Glutamatergic neuron (in vitro differentiated cells): ENCODE results near the gene PLCL1. TPM values are rescaled to one million over a fixed set of nuclear protein-coding genes. Genes with fewer than 3 reads are reported as not detected.

ENCODE experiments used
- total RNA-seq: library from RNA; stranded (reverse); fragmentation: NEBNext Ultra II Directional; extraction: Animal tissue kit (Norgen Biotek cat#: 25700); gene quantifications from one replicate; pipeline ENCODE4 v1.2.1, GENCODE V29; 2021; ENCODE audit not compliant: unreplicated experiment

PLCL1 gene
- total RNA-seq, 1 donor from 2014 or later = 28.8 TPM

Other genes starting within 250 kb of the PLCL1 start
- gene RFTN2, start 129.0 kb upstream of the PLCL1 start, total RNA-seq = 2.5 TPM
- gene MARS2, start 99.2 kb upstream of the PLCL1 start, total RNA-seq = 5.6 TPM
- not detected for gene BOLL, start 19.3 kb upstream of the PLCL1 start, total RNA-seq